Measurements from ENCODE around the gene TMPRSS7. TPM values are rescaled to one million over a fixed set of nuclear protein-coding genes. Genes with fewer than 3 reads are reported as not detected.

TMPRSS7 gene
- total and polyA plus RNA-seq, 2 of the 8 experiments (the other 6 are each of a cell fraction or from before 2014, with no cell fraction given), result not detected

DNA sequence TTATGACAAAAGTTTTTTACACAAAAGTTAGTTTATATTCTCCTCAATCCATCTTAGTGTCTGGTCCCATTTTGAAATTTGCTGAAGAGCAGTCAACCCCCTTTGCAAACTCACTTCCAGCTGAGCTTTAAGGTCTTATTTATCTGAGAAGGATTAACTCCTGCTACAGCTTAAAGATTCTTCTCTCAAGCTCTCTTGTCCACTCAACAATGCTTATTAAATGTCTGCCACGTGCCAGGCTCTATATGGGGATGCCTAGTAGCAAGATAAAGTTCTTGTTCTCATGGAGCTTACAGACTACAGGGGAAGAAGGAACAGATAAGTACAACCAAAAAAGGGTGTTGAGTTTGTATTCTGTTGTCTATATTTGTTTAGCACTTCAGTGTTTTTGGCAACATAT is 18.7 kb downstream of the TMPRSS7 start:
- ChIA-PET CTCF (ENCODE audit: partially characterized antibody) (interaction anchor here (0.7 to 3.0 kb wide), 6 partner anchors 8 to 460 kb away, joined by 3 to 15 read pairs (median 4); no protein-coding TSS in a partner anchor), POLR2A (ENCODE audit: partially characterized antibody) (interaction anchor here (1.2 kb wide), 1 partner anchor 133 kb away, joined by 3 read pairs; no protein-coding TSS in a partner anchor)
- DNase-seq (ENCODE audit: low read depth in 1 of 2, low spot score in 2 of 2), result no peak
- no peak overlapping the region for H4K8ac ChIP-seq (ENCODE audit: extremely low read depth, insufficient read depth, low read length)
- peaks cover 2% of the 10 kb centered on the region for H3K23me2 ChIP-seq (ENCODE audit: low read depth, low read length)
- H2BK12ac ChIP-seq (ENCODE audit: low read depth, low read length), result no peak overlapping the region
- H2BK120ac ChIP-seq (replicated peaks; ENCODE audit: low read depth, low read length), result no peak overlapping the region
- no peak overlapping the region for H3K4me3 ChIP-seq (ENCODE audit: extremely low read depth in 1 of 4, insufficient read depth in 2 of 4, low read depth in 3 of 4, low read length in 4 of 4)
- H3K27me3 ChIP-seq (replicated peaks in 1 of 4; ENCODE audit: control insufficient read depth in 3 of 4, extremely low read depth in 1 of 4, insufficient read depth in 3 of 4, low read length in 3 of 4), result no peaks in the 10 kb centered on the region
- H4K91ac ChIP-seq (replicated peaks; ENCODE audit: insufficient read length, low read length), result no peak overlapping the region
- H2BK15ac ChIP-seq (ENCODE audit: low read length), result no peak overlapping the region
- H2BK20ac ChIP-seq (ENCODE audit: low read length), result no peak overlapping the region
- no peak overlapping the region; a peak in 2 of 7 replicates for H3K9ac ChIP-seq (replicated peaks in 1 of 4; ENCODE audit: extremely low read depth in 1 of 4, low read depth in 3 of 4, low read length in 3 of 4)
- H3K4ac ChIP-seq (replicated peaks; ENCODE audit: insufficient read length, low read depth, low read length), result no peak overlapping the region
- no peaks in the 10 kb centered on the region for H3K36me3 ChIP-seq (ENCODE audit: control insufficient read depth in 2 of 4, insufficient read depth in 4 of 4, low read length in 3 of 4)
- no peak overlapping the region for H3K4me2 ChIP-seq (ENCODE audit: insufficient read depth in 1 of 2, low read depth in 2 of 2, low read length in 2 of 2)
- no peak overlapping the region for H4K5ac ChIP-seq (ENCODE audit: insufficient read length, low read depth, low read length)
- no peaks in the 10 kb centered on the region for H4K20me1 ChIP-seq (replicated peaks in 1 of 2; ENCODE audit: control insufficient read depth in 1 of 2, insufficient read depth in 2 of 2, low read length in 2 of 2)
- no peak overlapping the region for H2AFZ ChIP-seq (ENCODE audit: low read length)
- no peak overlapping the region for H3K14ac ChIP-seq (ENCODE audit: insufficient read length)
- WGBS, 2 experiments (ENCODE audit: extremely low coverage in 1 of 2, insufficient coverage in 1 of 2, insufficient read length in 1 of 2, insufficient replicate concordance in 2 of 2, low coverage in 1 of 2, low lambda C conversion rate in 2 of 2, missing lambda C conversion rate in 1 of 2), result 44% methylated on average over 1 of the region's 1 CpG; no CpG with 5 or more reads in 1 of the 2 experiments
- no peaks in the 10 kb centered on the region for H3K79me2 ChIP-seq (ENCODE audit: control insufficient read depth in 1 of 2, insufficient read depth in 2 of 2, low read length in 2 of 2)
- H3K23ac ChIP-seq (ENCODE audit: insufficient read length), result no peak overlapping the region
- H3K4me1 ChIP-seq (replicated peaks in 1 of 4; ENCODE audit: control insufficient read depth in 3 of 4, insufficient read depth in 4 of 4, low read length in 3 of 4), result peaks cover 0 to 10% (median 3%) of the 10 kb centered on the region in 4 experiments; a peak in 3 of 7 replicates
- H2BK5ac ChIP-seq (ENCODE audit: low read depth, low read length), result no peak overlapping the region
- no peak overlapping the region for H3K56ac ChIP-seq (replicated peaks; ENCODE audit: insufficient read length, low read depth, low read length)
- no peaks in the 10 kb centered on the region for H3K9me3 ChIP-seq (ENCODE audit: insufficient read depth in 2 of 2, low read depth in 1 of 2, low read length in 1 of 2)
- H3K27ac ChIP-seq (ENCODE audit: low read depth, low read length), result no peak overlapping the region
- no peak overlapping the region for H2AK5ac ChIP-seq (ENCODE audit: low read depth, low read length)
- FAIRE-seq, result peak; percentile 13
- no peaks in the 10 kb centered on the region for H3K79me1 ChIP-seq (ENCODE audit: low read depth, low read length)
- no peak overlapping the region for H3K18ac ChIP-seq (ENCODE audit: extremely low read depth, low read length)
- TF ChIP-seq RNF2 (IDR thresholded peaks at IDR 0.05; ENCODE audit: borderline replicate concordance, low read depth, low read length, missing control alignments, poor library complexity, severe bottlenecking), result no peak
- no peak for TF ChIP-seq RFX5 (IDR thresholded peaks at IDR 0.05; ENCODE audit: borderline replicate concordance, low read depth, low read length)
- no peak for TF ChIP-seq TCF12 (IDR thresholded peaks at IDR 0.05; ENCODE audit: low read depth, low read length)
- TF ChIP-seq POU5F1 (IDR thresholded peaks at IDR 0.05; ENCODE audit: low read depth, low read length), result no peak
- TF ChIP-seq TAF1 (IDR thresholded peaks at IDR 0.05; ENCODE audit: low read depth, low read length), result no peak
- TF ChIP-seq ASH2L (IDR thresholded peaks at IDR 0.05; ENCODE audit: low read length), result no peak
- TF ChIP-seq, protein P1, sequence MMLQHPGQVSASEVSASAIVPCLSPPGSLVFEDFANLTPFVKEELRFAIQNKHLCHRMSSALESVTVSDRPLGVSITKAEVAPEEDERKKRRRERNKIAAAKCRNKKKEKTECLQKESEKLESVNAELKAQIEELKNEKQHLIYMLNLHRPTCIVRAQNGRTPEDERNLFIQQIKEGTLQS (IDR thresholded peaks at IDR 0.05; ENCODE audit: insufficient read depth, low read depth, low read length), result no peak
- TF ChIP-seq EZH2 (IDR thresholded peaks at IDR 0.05; ENCODE audit: low read depth, low read length, severe bottlenecking), result no peak
- no peak for TF ChIP-seq RXRA (IDR thresholded peaks at IDR 0.05; ENCODE audit: insufficient read depth, low read depth, low read length)
- TF ChIP-seq BCL11A (IDR thresholded peaks at IDR 0.05; ENCODE audit: low read depth in 2 of 2, low read length in 2 of 2), result no peak
